Stomach (tissue), 9 donors: ENCODE results near the gene PDXP. TPM values are rescaled to one million over a fixed set of nuclear protein-coding genes. Genes with fewer than 3 reads are reported as not detected.

Experiments
- DNase-seq, 2 donors: peaks; one replicate each; pipeline versions ENCODE4 v3.0.0 to v3.0.0-alpha.2; 2013 to 2019
- H3K27ac ChIP-seq, 5 donors: fragments of 200-600 bp in 4 of 5; sonication (generic) in 4 of 5; one replicate each; pipeline ENCODE4 v1.5.1; 2013 to 2019; ENCODE audit warnings: mild to moderate bottlenecking in 1 of 5, moderate library complexity in 1 of 5
- H3K27me3 ChIP-seq, 3 donors: fragments of 200-600 bp; sonication (generic); one replicate each; pipeline ENCODE4 v1.5.1; 2017 to 2019; ENCODE audit warnings: mixed run types in 1 of 3
- H3K36me3 ChIP-seq, 4 donors: fragments of 200-600 bp; sonication (generic); 1 replicate in 3 of 4; 2 replicates in 1 of 4; pipeline ENCODE4 v1.5.1; 2016 to 2019
- H3K4me1 ChIP-seq, 4 donors: fragments of 200-600 bp; sonication (generic); one replicate each; pipeline ENCODE4 v1.5.1; 2016 to 2019
- H3K4me3 ChIP-seq, 4 donors: fragments of 200-600 bp; sonication (generic) in 3 of 4; one replicate each; pipeline ENCODE4 v1.5.1; 2016 to 2019; ENCODE audit warnings: mild to moderate bottlenecking in 1 of 4
- H3K9me3 ChIP-seq, 4 donors: fragments of 200-600 bp; sonication (generic); one replicate each; pipeline ENCODE4 v1.5.1; 2016 to 2019
- CTCF ChIP-seq, 7 experiments: fragments of 450-650 bp in 4 of 7; fragments of 200-600 bp in 3 of 7; sonication (generic) in 3 of 7; IDR thresholded peaks; one replicate each; pipeline ENCODE4 v1.5.1; 2016 to 2019; ENCODE audit warnings: antibody characterized with exemption in 7 of 7, control low read depth in 2 of 7, mild to moderate bottlenecking in 1 of 7
- EP300 ChIP-seq: sonication (generic); formaldehyde crosslinking; IDR thresholded peaks from one replicate; pipeline ENCODE4 v1.6.1; 2017; ENCODE audit warnings: antibody characterized with exemption
- POLR2A ChIP-seq, 4 donors: fragments of 450-650 bp; IDR thresholded peaks; one replicate each; pipeline ENCODE4 v1.6.1; 2016; ENCODE audit warnings: antibody characterized with exemption in 4 of 4, control low read depth in 2 of 4, mild to moderate bottlenecking in 1 of 4, moderate library complexity in 1 of 4
- POLR2AphosphoS5 ChIP-seq, 3 donors: sonication (generic); formaldehyde crosslinking; IDR thresholded peaks; one replicate each; pipeline ENCODE4 v1.6.1; 2016; ENCODE audit warnings: antibody characterized with exemption in 3 of 3
- WGBS, 5 donors: extraction: QIAGEN DNeasy Blood & Tissue Kit in 3 of 5; methylation state at CpG; one replicate each; pipeline versions ENCODE4 v1.1.5 to v1.1.7; 2013 to 2018; 5-methylcytosine and 5-hydroxymethylcytosine counted together
- intact Hi-C: fragments of 100-400 bp; cut with DNase I; formaldehyde crosslinking; loops from one replicate; pipeline ENCODE4 v1.15.1; 2023; ENCODE audit warnings: low total_unique reads
- polyA plus RNA-seq, 3 donors: library from polyadenylated mRNA; stranded (reverse); fragments of 200-250 nt; gene quantifications; one replicate each; pipeline ENCODE4 v1.2.3, GENCODE V29; 2013
- total RNA-seq, 5 donors: library from RNA; depleted of rRNA; stranded (reverse); fragments of >200 nt; gene quantifications; one replicate each; pipeline versions ENCODE4 v1.1.0 to v1.2.3, GENCODE V29; 2014 to 2016
- donor health status: healthy with polysubstance abuse.
- donor health status: Bipolar disorder and iron deficiency.
- donor health status: healthy.

Gene PDXP
- total and polyA plus RNA-seq, 8 donors = 2.9 to 72.1 (median 6.8) TPM

DNA sequence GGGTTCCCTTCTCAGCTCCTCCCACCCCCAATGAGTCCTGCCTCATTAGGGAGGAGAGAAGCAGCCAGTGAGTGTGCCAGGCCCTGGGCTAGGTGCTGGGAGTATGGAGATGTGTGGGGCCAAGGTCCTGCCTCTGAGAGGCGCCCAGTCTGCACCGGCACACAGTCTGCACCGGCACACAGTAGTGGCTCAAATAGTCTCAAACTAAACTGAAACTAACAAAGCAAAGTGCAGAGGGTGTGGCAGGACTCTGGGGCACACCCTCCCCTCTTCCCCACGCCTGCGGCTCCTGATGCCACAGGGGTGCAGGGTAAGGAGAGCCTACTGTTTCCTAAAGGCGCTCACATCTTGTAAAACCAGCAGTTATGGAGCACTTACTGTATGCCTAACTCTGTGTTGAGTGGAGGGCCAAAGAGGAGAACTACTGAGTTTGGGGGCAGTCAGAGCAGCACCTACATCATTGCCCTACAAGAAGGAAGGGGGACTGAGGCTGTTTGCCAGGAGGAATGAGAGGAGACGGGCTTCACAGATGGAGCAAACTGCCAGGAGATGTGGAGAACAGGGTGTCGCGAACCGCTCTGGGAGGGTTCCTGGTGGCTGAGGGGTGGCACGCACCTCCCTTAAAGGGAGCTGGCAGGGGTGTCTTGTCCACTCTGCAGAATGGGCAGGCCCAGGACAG lies 20.0 kb upstream of the PDXP start:
- peak overlapping the region; percentile 42 to 90 (median 78) for H3K27ac ChIP-seq
- TF ChIP-seq CTCF (IDR thresholded peaks at IDR 0.05) (no peak), POLR2A (IDR thresholded peaks at IDR 0.05) (no peak), EP300 (no peak), POLR2AphosphoS5 (IDR thresholded peaks at IDR 0.05) (no peak)
- no peaks in the 10 kb centered on the region for H3K9me3 ChIP-seq
- DNase-seq = peak; percentile 43 to 81
- H3K4me3 ChIP-seq = peak overlapping the region; percentile 60 to 75 (median 64)
- H3K36me3 ChIP-seq = peaks cover 0 to 21% (median 6%) of the 10 kb centered on the region in 4 donors
- peaks cover 0 to 8% (median 0%) of the 10 kb centered on the region in 3 donors for H3K27me3 ChIP-seq
- peaks cover 59 to 97% (median 82%) of the 10 kb centered on the region in 4 donors for H3K4me1 ChIP-seq
- WGBS, 5 donors = 22 to 32% (median 30%) methylated on average over 11 of the region's 11 CpGs
- intact Hi-C loops = no loop called here

GRCh38 chr22:37639070-37639760 lies 19.3 kb upstream of the PDXP start, which contains the start of gene SH3BP1:
SH3BP1 (plus strand) TSS chr22:37639669; CDS start chr22:37639788, 119 bp downstream.
- H3K4me3 ChIP-seq = peak within 1 kb of the TSS; percentile 60 to 75 (median 64)
- TF ChIP-seq CTCF (IDR thresholded peaks at IDR 0.05) (no peak), EP300 (no peak), POLR2A (IDR thresholded peaks at IDR 0.05) (no peak), POLR2AphosphoS5 (IDR thresholded peaks at IDR 0.05) (no peak)
- peaks cover 54 to 92% (median 76%) of the 10 kb centered on the region in 4 donors for H3K4me1 ChIP-seq
- WGBS, 5 donors = 3 to 8% (median 7%) methylated on average over 28 to 57 of the region's 57 CpGs
- H3K27ac ChIP-seq = peak within 1 kb of the TSS; percentile 42 to 90 (median 78)
- H3K27me3 ChIP-seq = peaks cover 0 to 8% (median 0%) of the 10 kb centered on the region in 3 donors
- H3K36me3 ChIP-seq = peaks cover 0 to 27% (median 9%) of the 10 kb centered on the region in 4 donors
- DNase-seq = peak; percentile 59 to 86
- no peaks in the 10 kb centered on the region for H3K9me3 ChIP-seq
- intact Hi-C loops = no loop called here

DNA sequence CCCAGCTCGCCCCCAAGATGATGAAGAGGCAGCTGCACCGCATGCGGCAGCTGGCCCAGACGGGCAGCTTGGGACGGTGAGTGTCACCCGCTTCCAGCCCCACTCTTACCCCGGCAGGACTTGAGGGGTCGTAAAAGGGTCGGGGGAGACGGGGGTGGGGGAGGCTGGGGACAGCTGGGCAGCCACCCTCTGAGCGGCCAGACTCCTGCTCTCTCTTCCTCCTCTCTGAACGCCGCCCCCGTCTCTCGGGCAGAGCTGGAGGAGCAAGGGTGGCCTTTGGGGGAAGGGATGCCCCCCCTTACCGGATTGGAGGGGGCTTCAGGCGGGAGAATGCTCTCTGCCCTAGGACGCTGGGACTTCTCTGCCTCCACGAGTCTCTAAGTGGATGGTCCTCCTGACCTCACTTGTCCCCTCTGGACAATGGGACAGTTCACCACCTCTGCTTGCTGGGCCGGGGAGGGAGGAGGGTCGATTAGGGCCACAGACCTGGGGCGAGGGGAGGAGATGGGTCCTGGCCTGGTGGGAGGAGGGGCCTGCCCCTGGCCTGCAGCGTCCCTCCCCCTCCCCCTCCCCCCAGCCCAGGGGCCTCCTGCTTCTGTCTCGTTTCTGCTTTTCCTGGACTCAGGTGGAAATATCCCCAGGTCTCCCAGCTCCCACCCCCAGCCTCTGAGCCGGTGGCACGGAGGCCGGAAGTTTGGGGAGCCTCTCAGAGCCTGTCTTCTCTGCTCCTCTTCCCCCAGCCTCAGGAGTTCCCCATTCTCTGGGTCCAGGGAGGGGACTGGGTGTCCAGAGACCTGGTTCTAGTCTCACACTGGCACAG lies 18.5 kb upstream of the PDXP start:
- H3K9me3 ChIP-seq = no peaks in the 10 kb centered on the region
- peak overlapping the region; percentile 42 to 90 (median 78) for H3K27ac ChIP-seq
- peak in 1 of 2 donors; percentile 49 for DNase-seq
- 6 to 21% (median 7%) methylated on average over 9 to 27 of the region's 27 CpGs for WGBS, 5 donors
- H3K4me3 ChIP-seq = peak overlapping the region; percentile 60 to 75 (median 64)
- TF ChIP-seq POLR2AphosphoS5 (IDR thresholded peaks at IDR 0.05) = no peak
- TF ChIP-seq EP300 = no peak
- no peak for TF ChIP-seq POLR2A (IDR thresholded peaks at IDR 0.05)
- no peak for TF ChIP-seq CTCF (IDR thresholded peaks at IDR 0.05)
- H3K36me3 ChIP-seq = peaks cover 0 to 35% (median 14%) of the 10 kb centered on the region in 4 donors
- H3K27me3 ChIP-seq = peaks cover 0 to 8% (median 0%) of the 10 kb centered on the region in 3 donors
- intact Hi-C loops = loop anchor here (5.0 to 10.0 kb wide), 2 partner anchors 42 to 155 kb away; no protein-coding TSS in a partner anchor
- H3K4me1 ChIP-seq = peaks cover 46 to 84% (median 69%) of the 10 kb centered on the region in 4 donors
